Glutamatergic neuron (in vitro differentiated cells): ENCODE measurements around the gene CDC34. TPM values are rescaled to one million over a fixed set of nuclear protein-coding genes. Genes with fewer than 3 reads are reported as not detected.

Experiments used
- DNase-seq: peaks from one replicate; pipeline ENCODE4 v3.0.0; 2022
- H3K27ac Mint-ChIP-seq: one replicate; pipeline ENCODE4 v1.8.0; 2020; ENCODE audit warnings: mild to moderate bottlenecking, mixed read lengths, inconsistent platforms; ENCODE audit not compliant: unreplicated experiment
- H3K27me3 Mint-ChIP-seq: one replicate; pipeline ENCODE4 v1.8.0; 2020; ENCODE audit warnings: mild to moderate bottlenecking, moderate library complexity, mixed read lengths, inconsistent platforms; ENCODE audit not compliant: unreplicated experiment
- H3K36me3 Mint-ChIP-seq: one replicate; pipeline ENCODE4 v1.8.0; 2020; ENCODE audit warnings: mild to moderate bottlenecking, mixed read lengths, inconsistent platforms; ENCODE audit not compliant: unreplicated experiment
- H3K4me1 Mint-ChIP-seq: one replicate; pipeline ENCODE4 v1.8.0; 2020; ENCODE audit warnings: mild to moderate bottlenecking, low read depth, mixed read lengths, inconsistent platforms; ENCODE audit not compliant: unreplicated experiment
- H3K4me3 Mint-ChIP-seq: one replicate; pipeline ENCODE4 v1.8.0; 2020; ENCODE audit warnings: mild to moderate bottlenecking, mixed read lengths, inconsistent platforms; ENCODE audit not compliant: unreplicated experiment
- H3K9me3 Mint-ChIP-seq: one replicate; pipeline ENCODE4 v1.8.0; 2020; ENCODE audit warnings: mild to moderate bottlenecking, moderate library complexity, mixed read lengths, inconsistent platforms; ENCODE audit not compliant: unreplicated experiment
- CTCF ChIP-seq: fragments of 200-600 bp; sonication (generic); IDR thresholded peaks from one replicate; pipeline ENCODE4 v1.5.0; 2021; ENCODE audit not compliant: partially characterized antibody, unreplicated experiment
- total RNA-seq: library from RNA; stranded (reverse); fragmentation: NEBNext Ultra II Directional; extraction: Animal tissue kit (Norgen Biotek cat#: 25700); gene quantifications from one replicate; pipeline ENCODE4 v1.2.1, GENCODE V29; 2021; ENCODE audit not compliant: unreplicated experiment

CDC34 gene
- total RNA-seq, 1 donor from 2014 or later: 136 TPM

- no peak overlapping the region for H3K4me3 Mint-ChIP-seq
- no peak for TF ChIP-seq CTCF
- H3K9me3 Mint-ChIP-seq: peaks cover 3% of the 10 kb centered on the region
- peaks cover 4% of the 10 kb centered on the region for H3K4me1 Mint-ChIP-seq
- no peak overlapping the region for H3K27ac Mint-ChIP-seq
- H3K36me3 Mint-ChIP-seq: no peaks in the 10 kb centered on the region
- no peak for DNase-seq
- peaks cover 12% of the 10 kb centered on the region for H3K27me3 Mint-ChIP-seq
Observed at GRCh38 chr19:580274-580835, 48.8 kb downstream of the CDC34 start.

- Mint-ChIP-seq H3K9me3 (peaks cover 3% of the 10 kb centered on the region), H3K4me1 (peaks cover 3% of the 10 kb centered on the region), H3K36me3 (no peaks in the 10 kb centered on the region), H3K27ac (no peak overlapping the region), H3K4me3 (no peak overlapping the region), H3K27me3 (peaks cover 17% of the 10 kb centered on the region)
- no peak for DNase-seq
- TF ChIP-seq CTCF: no peak
Observed at GRCh38 chr19:581399-582111, 50.0 kb downstream of the CDC34 start.

GRCh38 chr19:582497-583197 lies 51.1 kb downstream of the CDC34 start:
- Mint-ChIP-seq H3K9me3 (peaks cover 3% of the 10 kb centered on the region), H3K27me3 (peaks cover 15% of the 10 kb centered on the region), H3K4me1 (no peaks in the 10 kb centered on the region), H3K36me3 (no peaks in the 10 kb centered on the region), H3K27ac (no peak overlapping the region), H3K4me3 (no peak overlapping the region)
- no peak for DNase-seq
- TF ChIP-seq CTCF: no peak

GRCh38 chr19:583198-583967 lies 51.8 kb downstream of the CDC34 start:
- Mint-ChIP-seq H3K27ac (no peak overlapping the region), H3K4me3 (peak overlapping the region; percentile 59), H3K36me3 (no peaks in the 10 kb centered on the region), H3K9me3 (peaks cover 3% of the 10 kb centered on the region), H3K27me3 (peaks cover 15% of the 10 kb centered on the region), H3K4me1 (peaks cover 1% of the 10 kb centered on the region)
- no peak for DNase-seq
- TF ChIP-seq CTCF: no peak

- peak overlapping the region; percentile 66 for H3K27ac Mint-ChIP-seq
- peaks cover 3% of the 10 kb centered on the region for H3K9me3 Mint-ChIP-seq
- peak overlapping the region; percentile 59 for H3K4me3 Mint-ChIP-seq
- no peak for TF ChIP-seq CTCF
- H3K27me3 Mint-ChIP-seq: peaks cover 15% of the 10 kb centered on the region
- H3K36me3 Mint-ChIP-seq: no peaks in the 10 kb centered on the region
- H3K4me1 Mint-ChIP-seq: peaks cover 1% of the 10 kb centered on the region
- DNase-seq: no peak
Observed at GRCh38 chr19:583968-584239, 52.3 kb downstream of the CDC34 start.
